HFFc6 (cell line): ENCODE measurements around the gene INSC. TPM values are rescaled to one million over a fixed set of nuclear protein-coding genes. Genes with fewer than 3 reads are reported as not detected.

Source experiments
- DNase-seq: peaks from one replicate; pipeline ENCODE4 v3.0.0-alpha.2; 2018
- H3K27ac Mint-ChIP-seq: 2 replicates; pipeline ENCODE4 v1.8.0; 2020; ENCODE audit warnings: mild to moderate bottlenecking, mixed read lengths
- H3K27me3 Mint-ChIP-seq: 2 replicates; pipeline ENCODE4 v1.8.0; 2021; ENCODE audit warnings: mild to moderate bottlenecking, moderate library complexity, mixed read lengths; ENCODE audit not compliant: insufficient read depth
- H3K36me3 Mint-ChIP-seq: 2 replicates; pipeline ENCODE4 v1.8.0; 2021; ENCODE audit warnings: low read depth, mixed read lengths
- H3K4me1 Mint-ChIP-seq: 2 replicates; pipeline ENCODE4 v1.8.0; 2020; ENCODE audit warnings: low read depth, mixed read lengths
- H3K4me3 Mint-ChIP-seq: 2 replicates; pipeline ENCODE4 v1.8.0; 2020; ENCODE audit warnings: mild to moderate bottlenecking, moderate library complexity, mixed read lengths
- H3K9me3 Mint-ChIP-seq: 2 replicates; pipeline ENCODE4 v1.8.0; 2020; ENCODE audit warnings: mild to moderate bottlenecking, mixed read lengths
- CTCF ChIP-seq: fragments of 200-600 bp; sonication (generic); IDR thresholded peaks from 2 replicates; pipeline ENCODE4 v1.5.0; 2021; ENCODE audit warnings: antibody characterized with exemption, mild to moderate bottlenecking
- total RNA-seq, 6 experiments: library from RNA; stranded (reverse); fragmentation: NEBNext Ultra II Directional; extraction: Animal tissue kit (Norgen Biotek cat#: 25700); gene quantifications; 2 replicates in 1 of 6; 3 replicates in 5 of 6; pipeline ENCODE4 v1.2.3, GENCODE V29; 2021

Gene INSC
- total RNA-seq, 6 experiments from 2014 or later: 0.08 to 0.43 (median 0.16) TPM

DNA sequence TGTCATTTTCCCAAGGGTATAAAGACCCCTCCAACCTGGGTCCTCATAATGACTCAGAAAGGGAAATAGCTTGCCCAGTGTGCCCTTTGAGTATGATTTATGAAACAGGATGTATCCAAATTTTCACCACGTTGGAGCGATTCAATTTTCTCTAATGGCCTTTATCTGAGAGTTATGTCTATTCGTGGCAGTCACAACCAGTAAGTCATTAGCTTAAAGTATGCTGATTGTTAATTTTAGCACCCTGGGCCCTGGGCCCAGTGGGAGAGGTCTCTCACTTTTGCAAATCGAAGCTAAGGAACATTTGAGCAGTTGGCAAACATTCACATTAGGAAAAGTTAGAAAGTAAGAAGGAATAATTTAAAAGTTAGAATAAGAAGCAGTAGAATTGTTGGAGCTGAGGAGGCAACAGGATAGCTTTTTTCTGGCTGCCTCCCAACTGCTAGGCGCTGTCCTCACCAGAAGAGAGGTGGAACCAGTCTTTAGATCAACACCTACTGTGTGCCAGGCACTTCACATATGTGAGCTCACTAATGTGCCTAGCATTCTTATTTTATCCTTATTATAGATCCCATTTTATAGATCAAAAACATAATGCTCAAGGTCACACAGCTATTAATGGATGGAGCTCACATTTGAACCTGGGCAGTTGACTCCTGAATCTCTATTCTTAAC lies 24.5 kb downstream of the INSC start:
- no peak for DNase-seq
- peaks cover 1% of the 10 kb centered on the region; the same call in 1 of the 2 replicates for H3K27me3 Mint-ChIP-seq
- no peak overlapping the region for H3K4me3 Mint-ChIP-seq
- TF ChIP-seq CTCF: no peak
- no peaks in the 10 kb centered on the region for H3K9me3 Mint-ChIP-seq
- no peaks in the 10 kb centered on the region for H3K4me1 Mint-ChIP-seq
- H3K27ac Mint-ChIP-seq: no peak overlapping the region
- H3K36me3 Mint-ChIP-seq: no peaks in the 10 kb centered on the region

DNA sequence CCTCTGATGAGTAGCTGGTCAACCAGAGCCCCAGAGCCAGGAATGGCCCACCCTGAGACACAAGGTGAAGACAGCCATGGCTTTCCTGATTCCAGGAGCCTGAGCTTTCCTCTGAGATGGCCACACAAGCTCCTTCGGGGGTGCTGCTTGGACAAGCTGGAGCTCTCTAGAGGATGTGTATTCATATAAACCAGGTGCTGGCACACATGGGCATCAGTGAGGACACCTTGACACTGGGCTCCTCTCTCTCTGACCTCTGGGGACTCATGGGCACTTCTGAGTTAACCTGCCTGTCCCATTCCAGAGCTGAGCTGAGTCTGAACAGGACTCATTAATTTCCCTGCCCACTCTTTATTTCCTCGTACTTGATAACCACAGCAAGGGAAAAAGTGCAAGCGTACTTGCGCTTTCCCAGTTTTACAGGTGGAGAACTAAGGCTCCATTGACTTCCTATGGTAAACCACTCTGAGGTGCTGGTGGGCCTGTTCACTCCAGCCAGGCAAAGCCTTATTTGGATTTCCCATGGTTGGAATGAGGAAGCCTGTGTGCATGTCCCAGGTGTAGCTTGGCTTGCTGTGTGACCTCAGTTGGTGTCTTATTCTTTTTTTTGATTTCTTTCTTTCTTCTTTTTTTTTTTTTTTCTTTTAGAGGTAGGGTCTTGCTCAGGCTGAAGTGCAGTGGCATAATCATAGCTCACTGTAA lies 25.4 kb downstream of the INSC start:
- peaks cover 8% of the 10 kb centered on the region for H3K4me1 Mint-ChIP-seq
- H3K9me3 Mint-ChIP-seq: no peaks in the 10 kb centered on the region
- H3K4me3 Mint-ChIP-seq: no peak overlapping the region
- H3K27ac Mint-ChIP-seq: no peak overlapping the region
- TF ChIP-seq CTCF: no peak
- DNase-seq: no peak
- no peaks in the 10 kb centered on the region for H3K36me3 Mint-ChIP-seq
- H3K27me3 Mint-ChIP-seq: peaks cover 1% of the 10 kb centered on the region; the same call in 1 of the 2 replicates

DNA sequence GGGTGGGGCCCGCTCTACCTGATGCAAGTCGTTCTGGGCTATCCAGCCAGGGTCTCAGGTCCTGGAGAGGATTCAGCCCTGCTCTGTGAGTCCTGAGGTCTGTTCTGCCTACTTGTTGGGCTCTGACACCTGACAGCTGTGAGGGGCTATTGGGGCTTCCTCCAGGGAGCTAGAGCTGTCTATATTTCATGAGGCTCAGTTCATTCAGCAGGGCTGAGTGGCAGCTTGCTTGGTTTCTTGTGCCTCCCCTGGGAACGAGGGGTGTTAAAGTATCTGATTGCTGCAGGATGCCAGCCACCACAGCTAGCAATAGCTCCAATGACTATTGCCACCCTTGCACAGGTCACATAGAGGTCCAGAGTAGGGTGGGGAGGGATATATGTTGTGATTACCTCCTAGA lies 26.7 kb downstream of the INSC start:
- Mint-ChIP-seq H3K9me3 (no peaks in the 10 kb centered on the region), H3K4me3 (no peak overlapping the region)
- DNase-seq: no peak

DNA sequence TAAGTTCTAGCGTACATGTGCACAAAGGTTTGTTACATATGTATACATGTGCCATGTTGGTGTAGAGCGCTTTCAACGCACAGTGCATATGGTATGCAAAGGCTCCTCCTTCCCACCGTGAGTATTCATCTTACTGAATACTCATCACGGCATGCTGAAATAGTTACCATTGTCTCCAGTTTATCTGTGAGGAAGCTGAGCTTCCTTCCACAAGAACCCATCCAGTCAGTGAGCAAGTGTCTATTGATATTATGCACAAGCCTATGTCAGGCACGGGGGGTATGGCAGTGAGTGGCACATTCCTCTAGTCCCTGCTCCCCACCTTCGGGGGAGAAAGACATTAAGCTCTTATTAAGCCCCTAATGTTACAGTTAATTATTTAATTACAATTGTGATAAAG lies 28.1 kb downstream of the INSC start:
- H3K36me3 Mint-ChIP-seq: no peaks in the 10 kb centered on the region
- H3K4me1 Mint-ChIP-seq: peaks cover 36% of the 10 kb centered on the region

More for the DNA sequence above, 26.7 kb downstream of the INSC start:
- Mint-ChIP-seq H3K36me3 (no peaks in the 10 kb centered on the region), H3K4me1 (peaks cover 21% of the 10 kb centered on the region), H3K27ac (no peak overlapping the region), H3K27me3 (peaks cover 1% of the 10 kb centered on the region; the same call in 1 of the 2 replicates)
- TF ChIP-seq CTCF: no peak

DNA sequence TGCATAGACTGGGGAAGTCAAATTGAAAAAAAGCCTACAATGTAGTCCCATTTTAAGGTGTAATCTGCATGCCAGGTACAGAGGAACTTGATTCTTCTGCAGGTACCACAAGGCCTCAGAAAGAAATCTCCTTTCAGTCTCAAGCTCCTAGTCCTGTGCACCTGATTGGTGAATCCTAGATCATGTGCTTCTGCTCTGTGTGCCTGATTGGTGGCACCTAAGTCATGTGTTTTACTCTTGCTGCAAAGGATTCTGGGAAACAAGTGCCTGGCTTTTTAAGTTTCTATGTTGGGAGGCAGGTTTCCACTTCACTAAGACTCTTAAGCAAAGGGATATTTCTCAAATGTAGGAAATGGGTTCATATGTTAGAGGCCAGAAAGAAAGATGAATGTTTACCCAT lies 29.1 kb downstream of the INSC start:
- no peaks in the 10 kb centered on the region for H3K9me3 Mint-ChIP-seq
- no peak for TF ChIP-seq CTCF
- peaks cover 1% of the 10 kb centered on the region; the same call in 1 of the 2 replicates for H3K27me3 Mint-ChIP-seq
- DNase-seq: no peak
- peaks cover 42% of the 10 kb centered on the region for H3K4me1 Mint-ChIP-seq
- H3K36me3 Mint-ChIP-seq: no peaks in the 10 kb centered on the region
- H3K27ac Mint-ChIP-seq: no peak overlapping the region
- H3K4me3 Mint-ChIP-seq: no peak overlapping the region

More for the DNA sequence above, 28.1 kb downstream of the INSC start:
- Mint-ChIP-seq H3K4me3 (no peak overlapping the region), H3K27me3 (peaks cover 1% of the 10 kb centered on the region; the same call in 1 of the 2 replicates), H3K9me3 (no peaks in the 10 kb centered on the region), H3K27ac (no peak overlapping the region)
- DNase-seq: no peak
- TF ChIP-seq CTCF: no peak
